GM19035 (cell line): ENCODE measurements around the gene RBM33.
"Not testable (repeated sequence)": the region's sequence is repeated elsewhere in the genome, so short reads cannot be mapped to it uniquely, and the experiment has no call there.

ENCODE experiments used
- ATAC-seq: cut with Tn5 transposase; IDR thresholded peaks from one replicate; pipeline ENCODE4 v1.9.1; 2021; ENCODE audit not compliant: unreplicated experiment

Gene RBM33

DNA sequence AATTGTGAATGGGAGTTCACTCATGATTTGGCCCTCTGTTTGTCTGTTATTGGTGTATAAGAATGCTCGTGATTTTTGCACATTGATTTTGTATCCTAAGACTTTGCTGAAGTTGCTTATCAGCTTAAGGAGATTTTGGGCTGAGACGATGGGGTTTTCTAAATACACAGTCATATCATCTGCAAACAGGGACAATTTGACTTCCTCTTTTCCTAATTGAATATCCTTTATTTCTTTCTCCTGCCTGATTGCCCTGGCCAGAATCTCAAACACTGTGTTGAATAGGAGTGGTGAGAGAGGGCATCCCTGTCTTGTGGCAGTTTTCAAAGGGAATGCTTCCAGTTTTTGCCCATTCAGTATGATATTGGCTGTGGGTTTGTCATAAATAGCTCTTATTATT lies 43.8 kb downstream of the RBM33 start:
- ATAC-seq = not testable (repeated sequence)

DNA sequence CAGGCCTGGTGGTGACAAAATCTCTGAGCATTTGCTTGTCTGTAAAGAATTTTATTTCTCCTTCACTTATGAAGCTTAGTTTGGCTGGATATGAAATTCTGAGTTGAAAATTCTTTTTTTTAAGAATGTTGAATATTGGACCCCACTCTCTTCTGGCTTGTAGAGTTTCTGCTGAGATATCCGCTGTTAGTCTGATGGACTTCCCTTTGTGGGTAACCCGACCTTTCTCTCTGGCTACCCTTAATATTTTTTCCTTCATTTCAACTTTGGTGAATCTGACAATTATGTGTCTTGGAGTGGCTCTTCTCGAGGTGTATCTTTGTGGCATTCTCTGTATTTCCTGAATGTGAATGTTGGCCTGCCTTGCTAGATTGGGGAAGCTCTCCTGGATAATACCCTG lies 46.2 kb downstream of the RBM33 start:
- not testable (repeated sequence) for ATAC-seq

DNA sequence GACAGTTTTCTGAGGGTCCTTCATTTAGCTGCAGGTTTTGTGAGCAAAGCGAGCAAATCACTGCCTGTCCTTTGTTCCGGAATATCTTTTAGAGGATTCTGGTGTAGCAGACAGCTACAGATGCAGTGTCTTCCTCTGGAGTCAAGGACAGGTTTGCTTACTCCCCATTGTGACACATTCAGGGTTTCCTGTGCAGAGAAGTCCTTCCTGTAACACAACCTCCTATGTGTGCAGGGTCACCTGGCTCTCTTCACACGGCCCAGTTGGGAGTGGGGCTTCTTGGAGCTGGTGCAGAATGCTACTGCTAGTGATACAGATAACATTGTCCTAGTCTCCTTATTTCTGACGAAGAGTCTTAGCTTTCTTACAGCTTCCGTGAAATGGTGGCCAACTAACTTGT lies 47.9 kb downstream of the RBM33 start:
- ATAC-seq = no peak

DNA sequence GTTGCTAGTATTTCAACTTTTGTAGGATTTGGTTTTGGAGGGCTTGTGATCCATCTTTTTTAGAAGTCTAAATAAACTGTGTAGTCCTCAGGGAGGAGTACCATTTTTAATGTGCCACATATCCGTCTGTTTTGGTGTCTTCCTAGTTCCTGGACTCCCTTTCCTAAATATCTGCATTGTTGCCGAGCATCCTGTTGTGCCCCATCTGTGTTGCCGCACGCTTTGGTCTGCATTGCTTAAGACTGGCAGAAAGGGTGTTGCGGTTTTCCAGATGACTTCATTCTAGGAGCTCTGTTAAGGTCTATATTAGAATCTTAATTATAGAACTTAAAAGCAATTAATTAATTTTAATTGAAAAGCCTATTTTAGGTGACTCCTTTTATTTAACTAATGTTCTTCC lies 49.4 kb downstream of the RBM33 start:
- ATAC-seq = no peak

DNA sequence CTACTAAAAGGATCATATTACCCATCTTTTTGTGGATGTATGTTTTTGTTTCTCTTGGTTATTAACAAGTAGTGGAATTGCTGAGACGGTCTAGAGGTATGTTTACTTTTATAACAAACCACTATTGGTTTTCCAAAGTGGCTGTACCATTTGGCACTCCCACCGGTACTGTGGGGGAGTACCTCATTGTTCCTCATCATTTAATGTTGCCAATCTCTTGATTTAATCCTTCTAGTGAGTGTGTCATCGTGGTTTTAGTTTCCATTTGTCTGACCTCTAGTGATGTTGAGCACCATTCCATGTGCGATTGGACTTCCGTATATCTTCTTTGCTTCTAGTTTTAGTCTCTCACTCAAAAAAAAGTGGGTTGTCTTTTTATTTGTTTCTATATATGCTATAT lies 50.4 kb downstream of the RBM33 start:
- ATAC-seq = no peak

DNA sequence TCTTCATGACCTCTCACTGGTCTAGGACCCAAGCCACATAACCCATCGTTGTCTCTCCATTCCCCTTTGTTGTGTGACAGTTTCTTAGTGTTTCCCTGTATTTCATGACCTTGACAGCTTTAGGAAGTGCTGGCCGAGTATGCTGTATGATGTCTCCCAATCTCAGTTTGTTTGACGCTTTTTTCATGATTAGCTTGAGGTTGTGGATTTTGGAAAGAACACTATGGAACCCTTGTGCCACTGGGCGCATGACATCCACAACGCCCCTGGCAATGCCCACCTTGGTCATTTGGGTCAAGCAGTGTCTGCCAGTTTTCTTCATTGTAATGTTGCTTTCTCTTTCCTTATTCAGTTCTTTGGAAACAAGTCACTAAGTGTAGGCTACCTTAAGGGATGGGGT lies 52.3 kb downstream of the RBM33 start:
- ATAC-seq = no peak

DNA sequence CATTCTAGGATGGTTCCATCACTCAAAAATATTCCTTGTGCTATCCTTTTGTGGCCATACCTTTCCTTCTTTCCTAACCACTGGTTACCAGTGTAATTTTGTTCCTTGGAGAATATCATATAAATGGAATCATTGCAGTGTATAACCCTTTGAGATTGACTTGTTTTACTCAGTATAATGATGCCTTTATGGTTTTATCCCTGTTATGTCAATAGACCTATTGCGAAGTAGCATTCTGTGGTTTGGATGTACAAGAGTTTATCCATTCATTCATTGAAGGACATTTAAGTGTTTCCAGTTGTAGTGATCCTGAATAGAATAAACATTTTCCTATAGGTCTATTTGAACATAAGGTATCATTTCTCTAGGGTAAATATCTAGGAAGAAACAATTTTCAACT lies 54.2 kb downstream of the RBM33 start:
- no peak for ATAC-seq

DNA sequence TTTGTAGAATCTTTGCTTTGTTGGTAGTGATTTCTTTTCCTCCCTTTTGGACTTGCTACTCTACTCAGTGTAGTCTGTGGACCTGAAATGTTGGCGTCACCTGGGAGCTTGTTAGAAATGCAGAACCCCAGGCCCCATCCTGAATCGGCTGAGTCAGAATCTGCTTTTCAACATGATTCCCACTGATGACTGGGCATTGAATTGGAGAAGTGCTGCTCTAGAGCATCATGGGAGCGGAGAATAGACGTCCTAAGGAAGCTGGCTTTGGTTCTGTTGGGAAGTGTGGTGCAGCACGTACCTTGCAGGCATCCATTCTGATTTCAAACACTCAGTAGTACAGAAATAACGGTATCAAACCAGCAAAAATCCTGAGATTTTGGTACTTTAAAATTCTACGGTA lies 54.7 kb downstream of the RBM33 start:
- ATAC-seq = no peak

DNA sequence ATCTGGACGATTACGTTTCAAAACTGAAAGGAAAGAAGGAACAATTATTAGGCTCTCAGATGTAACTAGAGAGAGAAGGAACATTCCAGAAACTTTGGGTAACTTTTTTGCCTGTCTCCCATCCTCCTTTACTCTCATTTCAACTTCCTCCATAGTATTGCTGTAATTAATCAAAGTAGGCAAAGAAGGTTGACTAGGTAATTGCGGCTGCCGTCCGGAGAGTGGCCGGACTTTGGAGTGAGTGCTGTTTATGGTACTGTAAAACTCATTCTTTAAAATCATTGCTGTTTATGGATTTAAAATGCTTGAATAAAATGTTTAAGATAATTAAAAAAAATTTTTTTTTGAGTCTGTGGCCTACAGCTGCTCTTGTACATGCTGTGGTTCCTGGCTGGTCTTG lies 56.4 kb downstream of the RBM33 start:
- ATAC-seq = no peak

DNA sequence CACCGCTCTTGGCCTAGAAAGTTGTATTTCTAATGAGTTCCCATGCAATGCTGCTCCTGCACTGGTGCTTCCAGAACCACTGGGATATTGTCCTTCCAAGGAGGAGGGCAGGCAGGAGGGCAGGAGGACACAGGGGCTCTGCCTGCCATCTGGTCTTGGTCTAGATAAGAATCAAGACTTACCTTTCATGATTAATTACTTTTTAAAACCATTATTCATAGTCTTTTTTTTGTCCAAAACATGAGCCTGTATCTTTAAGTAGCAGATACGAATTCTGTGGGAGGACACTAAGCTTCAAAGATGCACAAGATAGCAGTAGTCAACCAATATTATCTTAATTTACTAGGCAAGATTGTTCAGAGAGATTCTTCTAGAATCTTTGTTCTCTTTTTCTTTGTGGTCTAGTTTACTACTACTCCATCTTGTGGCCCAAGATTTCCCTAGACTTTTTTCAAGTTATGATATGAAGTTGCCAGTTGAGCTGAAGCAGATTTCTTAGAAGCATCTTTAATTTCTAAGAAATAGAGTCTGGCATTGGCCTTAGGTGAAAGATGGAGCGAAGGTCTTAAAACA lies 57.6 kb downstream of the RBM33 start:
- ATAC-seq = no peak

DNA sequence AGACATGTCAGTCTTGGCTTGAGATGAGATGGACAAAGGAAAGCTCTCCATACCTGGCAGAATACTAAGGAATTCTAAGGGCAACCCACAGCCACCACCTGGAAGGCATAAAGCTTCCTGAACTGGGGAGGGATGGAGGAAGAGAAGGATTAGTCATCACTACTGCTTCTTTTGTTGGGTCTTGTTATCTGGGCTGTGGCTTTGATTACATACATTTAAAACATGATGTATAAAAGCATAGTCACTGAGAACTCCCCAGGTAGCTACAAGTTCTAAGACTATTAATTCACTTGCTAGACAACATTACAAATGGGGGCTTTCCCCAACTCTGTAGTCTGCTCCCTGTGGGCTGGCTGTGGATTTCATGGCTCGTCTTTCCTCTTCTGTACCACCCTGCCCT lies 58.2 kb downstream of the RBM33 start:
- no peak for ATAC-seq

DNA sequence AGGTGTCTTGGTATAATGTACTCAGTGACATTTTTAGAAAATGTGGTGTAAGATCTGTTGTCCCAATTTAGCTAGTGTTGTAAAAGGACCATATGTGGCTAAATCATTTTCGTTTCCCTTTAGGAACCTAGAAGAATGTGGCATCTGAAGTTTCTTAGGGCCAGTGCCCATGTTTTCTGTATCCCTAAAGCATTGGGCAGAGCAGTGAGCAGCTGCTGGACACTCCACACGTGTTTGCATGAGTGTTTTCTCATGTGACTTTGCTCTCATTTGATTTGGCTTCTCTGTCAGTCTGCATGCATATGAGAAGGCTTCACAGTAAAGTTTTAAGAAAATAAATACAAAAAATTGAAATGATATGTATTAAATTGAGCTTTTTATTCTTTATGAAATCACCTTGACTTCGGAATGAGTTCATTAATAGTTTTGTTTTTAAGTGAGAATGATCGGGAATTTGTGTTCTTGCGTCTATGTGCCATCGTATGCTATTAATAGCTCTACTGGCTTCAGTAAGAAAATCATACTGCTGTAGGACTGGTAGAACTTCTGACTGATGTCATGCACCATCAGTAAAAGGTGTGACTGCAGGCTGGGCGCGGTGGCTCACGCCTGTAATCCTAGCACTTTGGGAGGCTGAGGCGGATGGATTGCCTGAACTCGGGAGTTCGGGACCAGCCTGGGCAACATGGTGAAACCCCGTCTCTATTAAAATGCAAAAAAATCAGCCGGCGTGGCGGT lies 61.3 kb downstream of the RBM33 start:
- ATAC-seq = no peak

DNA sequence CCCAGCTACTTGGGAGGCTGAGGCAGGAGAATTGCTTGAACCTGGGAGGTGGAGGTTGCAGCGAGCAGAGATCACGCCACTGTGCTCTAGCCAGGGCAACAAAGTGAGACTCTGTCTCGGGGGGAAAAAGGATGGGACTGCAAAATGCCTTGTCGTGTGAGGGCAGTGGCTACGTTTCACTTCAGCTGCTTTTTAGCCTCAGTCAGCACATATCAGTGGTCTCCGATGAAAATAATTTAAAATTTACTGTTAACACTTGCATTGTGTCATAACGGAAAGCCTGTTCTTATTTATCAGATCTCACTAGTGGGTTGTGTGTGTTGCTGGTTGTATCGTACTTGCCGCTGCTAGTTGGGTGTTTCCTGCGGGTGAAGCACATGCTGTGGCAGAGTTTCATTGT lies 61.9 kb downstream of the RBM33 start:
- ATAC-seq = no peak

DNA sequence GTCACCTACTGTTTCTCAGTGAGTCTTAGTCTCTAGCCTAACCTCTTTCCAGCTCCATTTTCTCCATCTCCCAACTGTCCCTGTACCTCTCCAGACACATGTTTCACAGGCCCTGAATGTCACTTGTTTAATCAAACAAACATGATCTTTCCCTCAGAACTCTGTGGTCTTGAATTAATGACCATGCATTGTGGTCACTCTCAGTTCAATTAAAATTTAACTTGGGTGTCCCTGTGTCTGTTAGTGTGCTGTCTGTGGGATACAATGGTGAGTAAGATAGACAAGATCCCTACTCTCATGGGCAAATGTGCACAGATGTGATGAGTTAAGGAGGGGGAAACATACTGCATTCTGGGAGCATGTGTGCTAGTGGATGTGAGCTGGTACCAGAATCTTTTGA lies 65.0 kb downstream of the RBM33 start:
- no peak for ATAC-seq

DNA sequence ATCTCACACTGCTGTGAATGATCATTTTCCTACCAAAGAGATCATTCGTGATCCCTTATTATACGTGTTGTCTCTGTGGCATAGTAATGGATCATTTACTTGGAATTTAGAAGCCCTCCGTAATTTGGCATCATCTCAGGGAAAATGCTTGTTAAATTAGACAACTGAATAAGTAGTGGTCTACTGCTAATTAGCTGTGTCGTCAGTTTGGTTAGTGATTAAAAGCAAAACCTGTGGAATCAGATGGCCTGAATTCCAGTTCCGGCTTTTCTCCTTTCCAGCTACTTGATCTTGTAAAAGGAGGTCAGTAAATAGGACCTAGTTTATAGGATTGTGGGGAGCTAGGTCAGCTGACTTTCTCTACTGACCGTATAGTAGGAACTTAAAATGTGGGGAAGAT lies 65.6 kb downstream of the RBM33 start:
- ATAC-seq = no peak

DNA sequence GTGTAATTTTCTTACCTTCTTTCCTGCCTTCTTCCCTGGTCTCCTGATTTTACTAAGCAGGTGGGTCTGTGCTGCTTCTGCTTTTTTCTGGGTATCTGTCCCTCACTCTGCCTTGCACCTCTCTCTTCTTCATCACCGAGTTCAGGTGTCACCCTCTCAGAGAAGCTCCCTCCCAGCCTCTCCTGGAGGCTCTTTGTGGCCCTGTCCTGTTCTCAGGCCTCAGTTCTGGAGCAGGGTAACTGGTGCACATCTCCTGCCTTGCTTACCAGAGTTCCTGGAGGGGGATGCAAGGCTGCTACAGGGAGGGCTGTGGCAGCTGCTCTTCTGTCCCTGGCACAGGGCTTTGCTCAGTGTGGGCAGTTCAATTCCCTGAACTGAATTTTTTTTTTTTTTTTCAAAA lies 66.1 kb downstream of the RBM33 start:
- no peak for ATAC-seq

DNA sequence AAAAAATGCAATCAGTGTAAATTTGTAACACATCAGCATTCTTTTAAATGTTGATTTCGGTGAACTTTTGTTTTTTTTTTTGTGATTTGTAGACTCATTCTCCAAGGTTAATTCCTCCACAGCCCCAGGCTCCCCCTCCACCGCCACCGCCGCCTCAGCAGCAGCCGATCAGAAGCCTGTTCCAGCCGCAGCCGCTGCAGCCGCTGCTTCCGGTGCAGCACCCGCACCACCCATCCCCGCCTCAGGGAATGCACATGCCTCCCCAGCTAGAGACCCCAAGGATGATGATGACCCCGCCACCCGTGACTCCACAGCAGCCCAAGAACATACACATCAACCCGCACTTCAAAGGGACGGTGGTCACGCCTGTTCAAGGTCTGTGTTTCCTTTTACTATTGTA lies 66.6 kb downstream of the RBM33 start:
- no peak for ATAC-seq

DNA sequence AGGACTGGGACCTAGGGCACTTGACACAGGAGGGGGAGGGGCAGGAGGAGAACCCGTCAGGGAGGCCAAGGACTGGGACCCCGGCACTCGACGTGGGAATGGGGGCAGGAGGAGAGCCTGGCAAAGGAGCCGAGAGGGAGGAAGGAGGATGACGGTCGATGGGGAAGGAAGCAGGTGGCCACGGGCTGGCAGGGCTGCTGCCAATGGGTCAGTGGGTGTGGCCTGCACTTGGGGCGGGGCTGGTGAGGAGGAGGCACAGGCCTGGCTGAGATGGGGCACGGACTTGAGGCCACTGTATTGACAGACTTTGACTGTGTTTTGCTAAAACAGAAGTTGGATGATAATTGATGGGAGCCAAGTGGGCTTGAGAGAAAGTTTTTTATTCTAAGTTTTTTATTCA lies 68.9 kb downstream of the RBM33 start:
- ATAC-seq = no peak

DNA sequence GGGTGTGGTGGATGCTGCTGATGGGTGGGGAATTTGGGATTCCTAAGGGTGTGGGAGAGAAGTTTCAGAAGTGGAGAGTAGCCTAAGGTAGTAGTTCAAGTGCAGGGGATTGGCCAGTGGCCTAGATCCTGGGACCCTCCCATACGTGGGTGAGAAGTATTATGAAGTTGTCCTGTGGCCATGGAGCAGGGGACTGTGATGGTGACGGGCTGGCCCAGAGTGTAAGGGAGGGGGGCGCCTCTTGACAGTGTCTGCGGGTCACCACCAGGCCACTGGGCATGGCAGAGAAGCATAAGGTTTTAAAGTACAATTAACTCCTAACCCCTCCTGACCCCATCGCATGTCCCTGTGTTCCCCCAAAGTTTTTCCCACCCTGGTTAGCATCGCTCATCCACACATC lies 70.2 kb downstream of the RBM33 start:
- ATAC-seq = no peak

DNA sequence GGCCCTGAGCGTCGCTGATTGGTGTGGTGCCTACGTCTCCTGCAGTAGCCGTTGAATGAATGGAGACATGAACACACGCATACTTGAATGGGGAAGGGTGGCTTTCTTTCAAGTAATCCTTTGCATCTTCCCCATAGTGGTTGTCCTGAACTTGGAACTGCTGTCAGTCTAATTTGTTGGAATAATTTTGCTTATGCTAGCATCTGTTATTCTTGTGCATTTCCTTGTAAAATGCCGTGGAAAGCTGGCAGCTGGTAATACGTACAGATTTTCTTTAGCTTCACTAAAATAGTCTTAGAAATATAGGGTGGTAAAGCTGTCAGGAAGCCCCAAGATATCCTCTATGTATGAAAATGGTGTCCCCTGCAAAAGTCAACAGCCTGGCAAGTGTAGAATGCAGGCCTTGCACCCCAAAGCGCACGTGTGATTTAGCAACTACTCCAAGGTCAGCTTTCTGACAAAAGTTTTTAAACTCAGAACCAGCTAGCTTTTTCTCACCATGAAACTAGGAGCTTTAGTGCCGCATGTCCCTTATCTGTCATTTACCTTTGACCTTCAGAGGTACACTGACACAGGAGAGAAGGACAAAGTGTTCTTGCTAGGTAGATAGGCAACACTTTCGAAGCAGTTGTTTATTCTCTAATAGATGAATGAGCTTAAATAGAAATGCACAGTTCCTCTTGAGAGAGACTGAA lies 70.8 kb downstream of the RBM33 start:
- no peak for ATAC-seq

DNA sequence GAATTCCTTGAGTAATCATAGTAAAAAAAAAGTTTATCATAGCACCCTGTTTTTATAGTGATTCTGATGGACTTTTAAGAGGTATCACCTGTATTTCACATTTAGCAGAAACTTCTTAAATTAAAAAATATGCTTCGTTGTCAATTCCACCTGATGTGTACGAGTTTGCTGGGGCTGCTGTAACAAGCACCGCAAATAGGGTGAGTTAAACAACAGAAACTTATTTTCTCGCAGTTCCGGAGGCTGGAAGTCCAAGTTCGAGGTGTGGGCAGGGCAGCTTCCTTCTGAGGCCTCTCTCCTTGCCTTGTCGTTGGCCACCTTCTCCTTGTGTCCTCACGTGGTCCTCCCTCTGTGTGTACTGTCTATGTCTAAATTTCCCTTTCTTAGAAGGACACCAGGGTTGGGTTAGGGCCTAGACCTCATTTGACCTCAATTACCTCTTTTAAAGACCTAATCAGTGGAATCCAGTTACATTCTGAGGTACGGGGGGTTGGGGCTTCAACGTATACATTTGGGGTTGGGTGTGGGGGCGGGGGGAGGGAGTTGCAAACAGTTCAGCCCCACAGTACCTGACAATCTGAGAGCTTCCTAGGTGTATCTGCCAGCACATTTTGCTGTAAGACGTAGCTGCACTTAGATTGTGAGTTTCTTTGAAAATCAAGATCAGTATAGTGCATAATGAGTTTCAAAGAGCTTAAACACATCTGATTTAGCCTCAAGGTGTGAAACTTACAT lies 72.7 kb downstream of the RBM33 start:
- no peak for ATAC-seq

DNA sequence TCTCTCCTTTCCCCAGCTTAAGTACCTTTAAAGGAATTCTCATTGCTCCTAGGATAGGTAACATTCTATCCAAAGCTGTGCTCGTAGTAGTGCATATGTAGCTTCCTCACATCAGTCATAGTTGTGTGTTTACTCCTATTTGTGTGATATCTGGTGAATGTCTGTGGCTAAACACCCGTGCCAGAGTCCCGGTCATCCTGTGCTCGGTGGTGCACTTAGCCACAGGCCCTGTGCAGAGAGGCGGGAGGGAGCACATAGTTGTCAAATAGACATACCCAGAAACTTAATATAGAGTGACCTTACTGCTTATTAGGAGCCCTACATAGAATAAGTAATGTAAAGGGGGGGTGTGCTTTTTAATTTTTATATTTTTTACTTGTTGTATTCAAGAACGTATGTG lies 76.6 kb downstream of the RBM33 start:
- no peak for ATAC-seq
